A549 (cell line): ENCODE data around the gene RIIAD1. TPM values are rescaled to one million over a fixed set of nuclear protein-coding genes. Genes with fewer than 3 reads are reported as not detected.

Source experiments
- ATAC-seq, 2 experiments: fragments of 200-7000 bp in 1 of 2; fragments of >200 bp in 1 of 2; cut with Nextera tagmentation in 1 of 2; cut with Tn5 transposase in 1 of 2; 3 replicates each; pipeline versions ENCODE4 v1.8.0 to v1.9.1; 2018 to 2020; ENCODE audit warnings: mild to moderate bottlenecking in 1 of 2, moderate library complexity in 1 of 2
- CTCF ChIA-PET: fragments of 300-600 bp; sonication (Branson Sonifier 250); formaldehyde crosslinking; extraction: SDS; loops from one replicate; lab custom pipeline; 2021; ENCODE audit warnings: antibody characterized with exemption, inconsistent platforms; lab: Yijun Ruan, JAX
- POLR2A ChIA-PET: fragments of 350-600 bp; formaldehyde crosslinking; extraction: SDS; loops from one replicate; lab custom pipeline; 2021; ENCODE audit warnings: antibody characterized with exemption, inconsistent platforms; lab: Yijun Ruan, JAX
- DNase-seq, 2 experiments: peaks; one replicate each; pipeline versions ENCODE4 v3.0.0 to v3.0.0-alpha.2; 2011 to 2016; ENCODE audit warnings: low read depth in 1 of 2, low spot score in 1 of 2
- FAIRE-seq: peaks from 2 replicates; lab custom pipeline; 2011; peaks lifted over from hg19 to GRCh38; lab: Jason Lieb, UNC
- H3K27ac ChIP-seq, 2 experiments: fragments of >200 bp; sonication (Bioruptor Twin); formaldehyde crosslinking; 3 replicates each; pipeline ENCODE4 v1.5.1; 2016 to 2017
- H3K4me1 ChIP-seq: fragments of >200 bp; sonication (Bioruptor Twin); formaldehyde crosslinking; 3 replicates; pipeline ENCODE4 v1.6.1; 2016
- H3K4me2 ChIP-seq: fragments of >200 bp; sonication (Bioruptor Twin); formaldehyde crosslinking; 3 replicates; pipeline ENCODE4 v1.6.1; 2016
- H3K4me3 ChIP-seq: fragments of >200 bp; sonication (Bioruptor Twin); formaldehyde crosslinking; 3 replicates; pipeline ENCODE4 v1.5.1; 2016
- H3K9me3 ChIP-seq: fragments of >200 bp; sonication (Bioruptor Twin); formaldehyde crosslinking; 3 replicates; pipeline ENCODE4 v1.6.1; 2016
- CBX8 ChIP-seq: fragments of 200-600 bp; sonication (generic); IDR thresholded peaks from 2 replicates; pipeline ENCODE4 v1.6.1; 2016
- CEBPB ChIP-seq, 2 experiments: fragments of >200 bp in 1 of 2; sonication (Bioruptor Twin) in 1 of 2; formaldehyde crosslinking in 1 of 2; IDR thresholded peaks; 2 replicates each; pipeline ENCODE4 v1.6.1; 2012 to 2016
- CHD4 ChIP-seq: fragments of 200-600 bp; sonication (generic); IDR thresholded peaks from 2 replicates; pipeline ENCODE4 v1.6.1; 2016; ENCODE audit warnings: antibody characterized with exemption, mild to moderate bottlenecking, borderline replicate concordance
- CTCF ChIP-seq: fragments of >200 bp; sonication (Bioruptor Twin); formaldehyde crosslinking; IDR thresholded peaks from 3 replicates; pipeline ENCODE4 v1.5.1; 2016
- EHF ChIP-seq: fragments of 250-450 bp; sonication (Bioruptor Pico); IDR thresholded peaks from 2 replicates; pipeline ENCODE4 v1.5.0; 2020; ENCODE audit warnings: mild to moderate bottlenecking
- FOSL2 ChIP-seq, 2 experiments: fragments of 450-650 bp in 1 of 2; fragments of >200 bp in 1 of 2; sonication (Bioruptor Twin) in 1 of 2; formaldehyde crosslinking; IDR thresholded peaks; 2 replicates each; pipeline versions ENCODE4 v1.5.0 to v1.6.1; 2016 to 2020; ENCODE audit warnings: mild to moderate bottlenecking in 1 of 2, moderate library complexity in 1 of 2
- HES2 ChIP-seq: fragments of >200 bp; sonication (Bioruptor Twin); formaldehyde crosslinking; IDR thresholded peaks from 2 replicates; pipeline ENCODE4 v1.6.1; 2016
- HEYL ChIP-seq: fragments of 250-450 bp; sonication (Bioruptor Pico); IDR thresholded peaks from 2 replicates; pipeline ENCODE4 v1.8.0; 2021; ENCODE audit warnings: mild to moderate bottlenecking, moderate library complexity
- HMGXB4 ChIP-seq: fragments of 250-450 bp; sonication (Bioruptor Pico); IDR thresholded peaks from 2 replicates; pipeline ENCODE4 v1.5.0; 2021; ENCODE audit warnings: mild to moderate bottlenecking, moderate library complexity, borderline replicate concordance
- HOXB13 ChIP-seq: fragments of 250-450 bp; sonication (Bioruptor Pico); IDR thresholded peaks from 2 replicates; pipeline ENCODE4 v1.5.0; 2020; ENCODE audit warnings: low read depth, mild to moderate bottlenecking, moderate library complexity
- JUN ChIP-seq, 2 experiments: fragments of >200 bp; sonication (Bioruptor Twin); formaldehyde crosslinking; IDR thresholded peaks; 2 replicates in 1 of 2; 3 replicates in 1 of 2; pipeline ENCODE4 v1.6.1; 2016 to 2017
- KDM1A ChIP-seq: fragments of 200-600 bp; sonication (generic); IDR thresholded peaks from 2 replicates; pipeline ENCODE4 v1.6.1; 2016; ENCODE audit warnings: low read depth, mild to moderate bottlenecking
- MAFK ChIP-seq: fragments of 450-650 bp; IDR thresholded peaks from 2 replicates; pipeline ENCODE4 v1.6.1; 2014; ENCODE audit not compliant: partially characterized antibody
- NFE2L2 ChIP-seq: fragments of 150-350 bp; conservative IDR thresholded peaks from 2 replicates; pipeline ENCODE4 v1.6.1; 2014; ENCODE audit warnings: low read length
- NR3C1 ChIP-seq: fragments of >200 bp; sonication (Bioruptor Twin); formaldehyde crosslinking; IDR thresholded peaks from 3 replicates; pipeline ENCODE4 v1.6.1; 2017
- PHF8 ChIP-seq: fragments of 200-600 bp; sonication (generic); IDR thresholded peaks from 2 replicates; pipeline ENCODE4 v1.6.1; 2016; ENCODE audit warnings: low read depth, mild to moderate bottlenecking, antibody characterized with exemption, moderate library complexity, borderline replicate concordance
- POLR2A ChIP-seq: IDR thresholded peaks from 2 replicates; pipeline ENCODE4 v1.6.1; 2012; ENCODE audit warnings: mild to moderate bottlenecking, low read length
- RAD21 ChIP-seq, 2 experiments: fragments of >200 bp in 1 of 2; sonication (Bioruptor Twin) in 1 of 2; formaldehyde crosslinking in 1 of 2; IDR thresholded peaks in 1 of 2; conservative IDR thresholded peaks in 1 of 2; 2 replicates in 1 of 2; 3 replicates in 1 of 2; pipeline ENCODE4 v1.6.1; 2012 to 2018; ENCODE audit warnings: inconsistent platforms in 1 of 2
- RFX5 ChIP-seq: fragments of 450-650 bp; IDR thresholded peaks from 2 replicates; pipeline ENCODE4 v1.7.1; 2014; ENCODE audit warnings: antibody characterized with exemption, mild to moderate bottlenecking, moderate library complexity
- SREBF2 ChIP-seq: fragments of 450-650 bp; IDR thresholded peaks from 2 replicates; pipeline ENCODE4 v1.6.1; 2014; ENCODE audit warnings: mild to moderate bottlenecking, moderate library complexity
- TFCP2L1 ChIP-seq: fragments of 250-450 bp; sonication (Bioruptor Pico); IDR thresholded peaks from 2 replicates; pipeline ENCODE4 v1.5.0; 2021; ENCODE audit warnings: mild to moderate bottlenecking
- ZC3H11A ChIP-seq: fragments of 450-650 bp; IDR thresholded peaks from 2 replicates; pipeline ENCODE4 v1.6.1; 2014; ENCODE audit warnings: antibody characterized with exemption, mild to moderate bottlenecking
- ZNF302 ChIP-seq: fragments of 250-450 bp; sonication (Bioruptor Pico); IDR thresholded peaks from 2 replicates; pipeline ENCODE4 v1.9.0; 2021; ENCODE audit warnings: inconsistent platforms, mild to moderate bottlenecking, moderate library complexity
- WGBS: methylation state at CpG from one replicate; pipeline ENCODE4 v1.1.6; 2017; ENCODE audit errors: missing lambda C conversion rate; 5-methylcytosine and 5-hydroxymethylcytosine counted together
- polyA plus RNA-seq, 4 experiments: library from polyadenylated mRNA; depleted of rRNA in 3 of 4; stranded (reverse); fragments of >200 nt; fragmentation: RNase III in 1 of 4; extraction: RNeasy Plus Mini Kit Qiagen cat#74134 plus additional on column Dnase treatment in 1 of 4; gene quantifications; 2 replicates in 3 of 4; 3 replicates in 1 of 4; pipeline ENCODE4 v1.2.3, GENCODE V29; 2011 to 2017
- TF ChIP-seq, protein P1 (sequence below): fragments of 150-350 bp; IDR thresholded peaks from 2 replicates; pipeline ENCODE4 v1.6.1; 2014; ENCODE audit warnings: low read depth, mild to moderate bottlenecking, low read length
- TF ChIP-seq, protein P2 (sequence below): IDR thresholded peaks from 2 replicates; pipeline ENCODE4 v1.6.1; 2012

RIIAD1 gene
- polyA plus RNA-seq, 2 of the 4 experiments (the other 2 are of a cell fraction) = not detected

GRCh38 chr1:151684128-151684527, 37.2 kb upstream of the RIIAD1 start:
- FAIRE-seq = no peak
- TF ChIP-seq NR3C1 (no peak), JUN (IDR thresholded peaks at IDR 0.05) (no peak), CBX8 (no peak), ZC3H11A (no peak), EHF (CRISPR knock-in tag) (no peak), POLR2A (no peak), HEYL (CRISPR knock-in tag) (no peak), CHD4 (no peak), HES2 (no peak), SREBF2 (no peak), RFX5 (no peak), TFCP2L1 (no peak), HOXB13 (no peak), PHF8 (no peak), MAFK (no peak), ZNF302 (CRISPR knock-in tag) (no peak)
- TF ChIP-seq, protein P1, sequence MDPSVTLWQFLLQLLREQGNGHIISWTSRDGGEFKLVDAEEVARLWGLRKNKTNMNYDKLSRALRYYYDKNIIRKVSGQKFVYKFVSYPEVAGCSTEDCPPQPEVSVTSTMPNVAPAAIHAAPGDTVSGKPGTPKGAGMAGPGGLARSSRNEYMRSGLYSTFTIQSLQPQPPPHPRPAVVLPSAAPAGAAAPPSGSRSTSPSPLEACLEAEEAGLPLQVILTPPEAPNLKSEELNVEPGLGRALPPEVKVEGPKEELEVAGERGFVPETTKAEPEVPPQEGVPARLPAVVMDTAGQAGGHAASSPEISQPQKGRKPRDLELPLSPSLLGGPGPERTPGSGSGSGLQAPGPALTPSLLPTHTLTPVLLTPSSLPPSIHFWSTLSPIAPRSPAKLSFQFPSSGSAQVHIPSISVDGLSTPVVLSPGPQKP = no peak
- POLR2A ChIA-PET = no interaction called here
- Histone ChIP-seq H3K4me1 (peaks cover 29% of the 10 kb centered on the region), H3K4me2 (no peak overlapping the region), H3K27ac (no peak overlapping the region), H3K4me3 (no peak overlapping the region), H3K9me3 (no peaks in the 10 kb centered on the region)
- ATAC-seq = no peak
- no peak for DNase-seq
- CTCF ChIA-PET = interaction anchor here (0.8 to 2.0 kb wide), 4 partner anchors 9 to 153 kb away, joined by 3 to 9 read pairs (median 3); no protein-coding TSS in a partner anchor
- WGBS = 94% methylated on average over 2 of the region's 2 CpGs

DNA sequence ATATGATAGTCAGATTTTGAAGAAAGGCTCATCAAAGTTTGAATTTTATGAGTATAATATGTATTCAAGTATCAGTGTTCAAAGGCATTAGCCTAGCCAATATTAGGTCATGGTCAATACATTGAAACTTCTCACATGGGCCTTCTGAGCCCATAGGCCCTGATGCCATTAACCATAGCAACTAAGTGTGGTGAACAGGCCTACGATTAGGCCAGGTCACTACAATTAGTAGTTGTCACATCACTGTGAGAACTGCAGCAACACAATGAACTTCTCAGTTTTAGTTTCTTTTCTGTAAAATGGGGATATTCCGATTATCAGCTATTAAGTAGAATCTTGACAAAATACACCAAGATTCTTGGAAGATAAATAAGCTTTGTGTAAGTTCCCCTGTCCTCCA, 34.8 kb upstream of the RIIAD1 start:
- Histone ChIP-seq H3K9me3 (no peaks in the 10 kb centered on the region), H3K27ac (no peak overlapping the region), H3K4me3 (no peak overlapping the region), H3K4me1 (peaks cover 6% of the 10 kb centered on the region; the same call in 2 of the 3 replicates), H3K4me2 (no peak overlapping the region)
- WGBS = 90% methylated on average over 2 of the region's 2 CpGs
- no peak for TF ChIP-seq RAD21 (conservative IDR thresholded peaks at IDR 0.05 in 1 of 2, IDR thresholded peaks at IDR 0.05 in 1 of 2)
- no peak for TF ChIP-seq EHF (CRISPR knock-in tag)
- TF ChIP-seq HMGXB4 (CRISPR knock-in tag) = no peak
- TF ChIP-seq PHF8 = no peak
- no peak for TF ChIP-seq NR3C1
- TF ChIP-seq CTCF = no peak
- TF ChIP-seq, protein P2, sequence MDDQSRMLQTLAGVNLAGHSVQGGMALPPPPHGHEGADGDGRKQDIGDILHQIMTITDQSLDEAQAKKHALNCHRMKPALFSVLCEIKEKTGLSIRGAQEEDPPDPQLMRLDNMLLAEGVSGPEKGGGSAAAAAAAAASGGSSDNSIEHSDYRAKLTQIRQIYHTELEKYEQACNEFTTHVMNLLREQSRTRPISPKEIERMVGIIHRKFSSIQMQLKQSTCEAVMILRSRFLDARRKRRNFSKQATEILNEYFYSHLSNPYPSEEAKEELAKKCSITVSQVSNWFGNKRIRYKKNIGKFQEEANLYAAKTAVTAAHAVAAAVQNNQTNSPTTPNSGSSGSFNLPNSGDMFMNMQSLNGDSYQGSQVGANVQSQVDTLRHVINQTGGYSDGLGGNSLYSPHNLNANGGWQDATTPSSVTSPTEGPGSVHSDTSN = no peak
- no peak for TF ChIP-seq KDM1A
- no peak for TF ChIP-seq FOSL2 (IDR thresholded peaks at IDR 0.05)
- no peak for TF ChIP-seq FOSL2 (CRISPR knock-in tag; IDR thresholded peaks at IDR 0.05)
- TF ChIP-seq CEBPB (IDR thresholded peaks at IDR 0.05) = no peak
- no peak for TF ChIP-seq NFE2L2
- CTCF ChIA-PET = interaction anchor here (0.5 to 1.3 kb wide), 3 partner anchors 9 to 150 kb away, joined by 3 to 5 read pairs (median 3); no protein-coding TSS in a partner anchor
- FAIRE-seq (no peak), DNase-seq (no peak), ATAC-seq (no peak)
- POLR2A ChIA-PET = interaction anchor here (0.7 kb wide), 1 partner anchor 107 kb away, joined by 3 read pairs; no protein-coding TSS in a partner anchor
